Thoracic aorta (tissue), 2 donors: Measurements from ENCODE around the gene RAB39A. TPM values are rescaled to one million over a fixed set of nuclear protein-coding genes. Genes with fewer than 3 reads are reported as not detected.
"Not testable (repeated sequence)": the region's sequence is repeated elsewhere in the genome, so short reads cannot be mapped to it uniquely, and the experiment has no call there.

ENCODE experiments used
- ATAC-seq: fragments of 150-250 bp; one replicate; pipeline ENCODE4 v1.8.0; 2017; ENCODE audit warnings: low read depth; ENCODE audit not compliant: insufficient number of reproducible peaks, low FRiP score
- DNase-seq: peaks from one replicate; pipeline ENCODE4 v3.0.0-alpha.2; 2020; ENCODE audit warnings: low spot score
- H3K27ac ChIP-seq, 2 donors: fragments of 200-600 bp; sonication (generic); 1 replicate in 1 of 2; 2 replicates in 1 of 2; pipeline ENCODE4 v1.5.1; 2016; ENCODE audit warnings: mild to moderate bottlenecking in 2 of 2, moderate library complexity in 2 of 2
- H3K27me3 ChIP-seq: fragments of 200-600 bp; sonication (generic); replicated peaks from 2 replicates; pipeline ENCODE4 v1.6.0; 2016; ENCODE audit warnings: mild to moderate bottlenecking; ENCODE audit not compliant: insufficient read depth
- H3K36me3 ChIP-seq: fragments of 200-600 bp; sonication (generic); one replicate; pipeline ENCODE4 v1.5.1; 2016
- H3K4me1 ChIP-seq, 2 donors: fragments of 200-600 bp; sonication (generic); 1 replicate in 1 of 2; 2 replicates in 1 of 2; pipeline versions ENCODE4 v1.5.1 to v1.6.0; 2016; ENCODE audit warnings: low read depth in 2 of 2, mild to moderate bottlenecking in 1 of 2; ENCODE audit not compliant: control insufficient read depth in 1 of 2
- H3K4me3 ChIP-seq: fragments of 200-600 bp; sonication (generic); 2 replicates; pipeline ENCODE4 v1.5.1; 2016; ENCODE audit warnings: mild to moderate bottlenecking
- H3K9me3 ChIP-seq: fragments of 200-600 bp; sonication (generic); 2 replicates; pipeline ENCODE4 v1.5.1; 2016
- total RNA-seq, 2 donors: library from RNA; depleted of rRNA; stranded (reverse); fragments of >200 nt; gene quantifications; one replicate each; pipeline versions ENCODE4 v1.1.0 to v1.2.3, GENCODE V29; 2016
- TF ChIP-seq, protein P1 (sequence below): fragments of 200-600 bp; sonication (generic); IDR thresholded peaks from one replicate; pipeline ENCODE4 v1.5.1; 2019; ENCODE audit warnings: antibody characterized with exemption

RAB39A gene
- total RNA-seq, 2 donors from 2014 or later, result 1.2 to 5.4 TPM

DNA sequence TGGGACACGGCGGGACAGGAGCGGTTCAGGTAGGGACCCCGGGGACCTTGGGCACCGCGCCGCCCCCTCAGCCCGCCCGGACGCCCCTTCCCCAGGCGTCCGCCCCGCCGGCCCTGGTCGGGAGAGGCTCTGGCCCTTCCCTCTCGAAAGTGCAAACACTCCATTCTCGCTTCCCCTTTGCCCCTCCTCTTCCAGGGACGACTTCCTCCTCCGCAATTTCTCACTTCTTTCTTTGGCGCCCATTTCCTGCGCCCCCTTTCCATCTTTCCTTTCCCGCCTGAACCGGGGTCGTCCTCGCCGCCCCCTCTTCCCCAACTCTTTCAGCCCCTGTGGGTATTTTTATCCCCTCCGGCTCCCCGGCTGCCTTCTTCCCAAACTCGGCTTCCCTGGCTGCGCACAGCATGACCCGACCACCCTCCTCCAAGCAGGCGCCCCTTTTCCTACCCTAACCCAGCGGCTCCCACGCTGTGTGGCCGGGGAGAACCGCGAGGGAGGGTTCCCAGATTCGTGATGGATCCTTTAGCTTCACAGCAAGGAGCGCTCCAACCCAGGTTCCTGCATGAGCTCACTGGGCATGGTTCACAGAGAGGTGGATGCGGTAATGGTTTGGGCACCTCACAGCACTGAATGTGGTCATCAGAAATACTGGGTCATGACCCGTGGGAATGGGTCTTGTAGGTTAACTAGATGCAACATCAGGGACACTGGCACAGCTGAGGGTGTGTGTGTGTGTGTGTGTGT lies 689 bp downstream of the RAB39A start:
- no peak for ATAC-seq

DNA sequence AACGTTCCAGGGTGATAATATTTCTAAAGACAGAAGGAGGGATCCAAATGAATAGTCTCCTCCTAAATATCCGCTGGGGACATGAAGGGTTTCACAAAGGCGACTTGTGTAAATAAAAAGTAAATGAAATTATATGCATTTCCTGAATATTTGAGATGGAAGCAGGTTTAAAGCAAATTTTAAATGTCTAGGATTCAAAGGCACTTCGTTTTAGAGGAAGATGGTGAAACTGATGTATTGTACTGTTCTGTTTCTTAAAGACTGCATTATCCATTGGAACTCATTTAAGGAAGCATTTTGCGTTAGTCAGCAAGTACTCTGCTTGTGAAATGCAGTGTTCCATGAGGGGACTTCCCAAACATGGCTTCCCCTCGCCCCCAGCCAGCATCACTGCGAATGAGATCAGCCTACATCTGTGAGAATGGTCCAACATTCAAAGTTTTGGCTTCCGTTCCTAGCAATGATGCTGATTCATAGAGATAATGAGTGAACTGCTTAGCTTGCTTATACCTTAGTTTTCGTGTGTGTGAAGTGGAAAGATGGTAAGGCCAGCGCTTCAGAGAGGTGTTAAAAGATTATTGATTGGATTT lies 1.5 kb downstream of the RAB39A start:
- H3K4me1 ChIP-seq, result peaks cover 0 to 4% of the 10 kb centered on the region in 2 donors
- TF ChIP-seq, protein P1, sequence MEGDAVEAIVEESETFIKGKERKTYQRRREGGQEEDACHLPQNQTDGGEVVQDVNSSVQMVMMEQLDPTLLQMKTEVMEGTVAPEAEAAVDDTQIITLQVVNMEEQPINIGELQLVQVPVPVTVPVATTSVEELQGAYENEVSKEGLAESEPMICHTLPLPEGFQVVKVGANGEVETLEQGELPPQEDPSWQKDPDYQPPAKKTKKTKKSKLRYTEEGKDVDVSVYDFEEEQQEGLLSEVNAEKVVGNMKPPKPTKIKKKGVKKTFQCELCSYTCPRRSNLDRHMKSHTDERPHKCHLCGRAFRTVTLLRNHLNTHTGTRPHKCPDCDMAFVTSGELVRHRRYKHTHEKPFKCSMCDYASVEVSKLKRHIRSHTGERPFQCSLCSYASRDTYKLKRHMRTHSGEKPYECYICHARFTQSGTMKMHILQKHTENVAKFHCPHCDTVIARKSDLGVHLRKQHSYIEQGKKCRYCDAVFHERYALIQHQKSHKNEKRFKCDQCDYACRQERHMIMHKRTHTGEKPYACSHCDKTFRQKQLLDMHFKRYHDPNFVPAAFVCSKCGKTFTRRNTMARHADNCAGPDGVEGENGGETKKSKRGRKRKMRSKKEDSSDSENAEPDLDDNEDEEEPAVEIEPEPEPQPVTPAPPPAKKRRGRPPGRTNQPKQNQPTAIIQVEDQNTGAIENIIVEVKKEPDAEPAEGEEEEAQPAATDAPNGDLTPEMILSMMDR, result no peak
- no peaks in the 10 kb centered on the region for H3K36me3 ChIP-seq
- H3K27ac ChIP-seq, result no peak overlapping the region
- ATAC-seq, result no peak
- DNase-seq, result no peak
- H3K4me3 ChIP-seq, result peak overlapping the region; percentile 67
- peaks cover 7% of the 10 kb centered on the region for H3K27me3 ChIP-seq
- no peaks in the 10 kb centered on the region for H3K9me3 ChIP-seq

More for the DNA sequence above, 689 bp downstream of the RAB39A start:
- Histone ChIP-seq H3K27me3 (peaks cover 7% of the 10 kb centered on the region), H3K9me3 (no peaks in the 10 kb centered on the region), H3K4me1 (peaks cover 0 to 4% of the 10 kb centered on the region in 2 donors), H3K36me3 (no peaks in the 10 kb centered on the region), H3K4me3 (peak overlapping the region; percentile 67), H3K27ac (no peak overlapping the region)
- no peak for DNase-seq
- TF ChIP-seq, protein P1, result no peak

DNA sequence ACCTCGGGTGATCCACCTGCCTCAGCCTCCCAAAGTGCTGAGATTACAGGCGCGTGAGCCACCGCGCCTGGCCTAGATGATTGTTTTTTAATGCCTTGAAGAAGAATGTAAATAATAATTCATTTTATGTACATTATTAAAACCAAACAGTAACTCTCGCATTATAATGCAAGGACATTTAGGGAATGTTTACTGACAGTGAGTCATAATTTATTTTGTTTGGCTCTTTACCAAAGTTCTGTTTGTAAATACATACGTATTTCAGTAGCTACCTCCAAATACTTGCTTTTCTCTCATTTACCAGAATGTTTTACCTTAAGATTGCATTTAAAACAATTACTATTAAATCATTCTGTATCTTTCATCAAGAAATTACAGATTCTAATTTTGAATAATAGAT lies 3.0 kb downstream of the RAB39A start:
- peaks cover 0 to 4% of the 10 kb centered on the region in 2 donors for H3K4me1 ChIP-seq
- TF ChIP-seq, protein P1, result no peak
- no peak overlapping the region for H3K27ac ChIP-seq
- peaks cover 7% of the 10 kb centered on the region for H3K27me3 ChIP-seq
- no peaks in the 10 kb centered on the region for H3K36me3 ChIP-seq
- ATAC-seq (no peak), DNase-seq (no peak)
- no peaks in the 10 kb centered on the region for H3K9me3 ChIP-seq
- no peak overlapping the region for H3K4me3 ChIP-seq

DNA sequence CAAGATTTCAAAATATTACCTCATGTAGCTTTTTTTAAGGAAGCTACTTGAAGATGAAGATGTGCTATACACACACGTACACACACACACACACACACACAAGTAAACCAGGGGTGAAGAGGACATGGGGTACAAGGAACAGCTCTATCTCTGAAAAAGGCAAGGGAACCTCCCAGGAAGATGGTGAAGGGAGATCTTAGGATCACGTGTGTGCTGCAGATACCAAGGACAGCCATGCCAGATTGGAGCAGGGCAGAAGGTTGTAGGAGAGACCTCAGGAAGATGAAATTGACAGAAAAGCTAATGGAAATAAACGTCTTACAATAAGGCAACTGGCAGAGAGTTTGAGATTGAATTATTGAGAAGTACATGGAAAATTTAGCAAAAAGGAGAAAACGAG lies 19.7 kb downstream of the RAB39A start:
- no peaks in the 10 kb centered on the region for H3K36me3 ChIP-seq
- H3K27ac ChIP-seq, result no peak overlapping the region
- TF ChIP-seq, protein P1, result no peak
- no peak for ATAC-seq
- H3K27me3 ChIP-seq, result no peaks in the 10 kb centered on the region
- no peak overlapping the region for H3K4me3 ChIP-seq
- H3K9me3 ChIP-seq, result no peaks in the 10 kb centered on the region
- no peak for DNase-seq
- H3K4me1 ChIP-seq, result no peaks in the 10 kb centered on the region

DNA sequence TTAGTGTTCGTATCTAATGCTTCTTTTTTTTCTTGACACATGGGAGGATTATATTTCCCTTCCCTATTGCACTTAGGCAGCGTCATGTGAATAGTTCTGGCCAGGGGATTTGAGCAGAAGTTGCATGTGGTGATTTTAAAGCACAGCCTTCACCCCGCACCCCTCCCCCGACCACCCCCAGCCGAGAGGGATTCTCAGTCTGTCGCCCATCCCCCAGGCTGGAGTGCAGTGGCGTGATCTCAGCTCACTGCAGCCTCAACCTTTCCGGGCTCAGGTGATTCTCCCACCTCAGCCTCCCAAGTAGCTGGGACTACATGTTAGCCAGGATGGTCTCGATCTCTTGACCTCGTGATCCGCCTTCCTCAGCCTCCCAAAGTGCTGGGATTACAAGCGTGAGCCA lies 20.1 kb downstream of the RAB39A start:
- not testable (repeated sequence) for H3K4me3 ChIP-seq, H3K4me1 ChIP-seq, ATAC-seq, H3K27me3 ChIP-seq, DNase-seq, H3K27ac ChIP-seq, H3K9me3 ChIP-seq, H3K36me3 ChIP-seq
